ENCODE results near the gene SERPINB10. TPM values are rescaled to one million over a fixed set of nuclear protein-coding genes. Genes with fewer than 3 reads are reported as not detected.

The SERPINB10 gene
- total RNA-seq, 2 experiments from 2014 or later, result not detected

- no peak overlapping the region for H3K27ac Mint-ChIP-seq
- POLR2A ChIA-PET, result no interaction called here
- H3K9me3 Mint-ChIP-seq, result no peaks in the 10 kb centered on the region
- CTCF ChIA-PET, result no interaction called here
- no peaks in the 10 kb centered on the region for H3K27me3 Mint-ChIP-seq
- DNase-seq, result no peak
- H3K4me1 Mint-ChIP-seq, result peaks cover 12% of the 10 kb centered on the region
- peaks cover 1% of the 10 kb centered on the region for H3K36me3 Mint-ChIP-seq (ENCODE audit: low read depth)
- H3K4me3 Mint-ChIP-seq, result no peak overlapping the region
Measured at GRCh38 chr18:63980896-63981460, 73.2 kb downstream of the SERPINB10 start.

DNA sequence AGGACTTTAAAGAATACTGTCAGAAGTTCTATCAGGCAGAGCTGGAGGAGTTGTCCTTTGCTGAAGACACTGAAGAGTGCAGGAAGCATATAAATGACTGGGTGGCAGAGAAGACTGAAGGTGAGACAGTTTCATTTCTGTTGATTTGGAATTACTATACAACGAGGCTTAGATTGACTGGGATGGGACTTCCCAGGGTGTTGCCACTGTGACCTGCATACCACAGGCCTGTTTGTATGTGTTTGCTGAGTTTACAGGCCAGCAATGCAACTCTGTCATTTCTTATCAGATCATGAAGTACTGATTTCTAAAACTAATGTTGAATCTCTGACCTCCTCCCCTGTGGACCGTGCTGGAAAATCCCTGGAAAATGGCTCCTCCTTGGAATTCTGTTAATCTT is 74.0 kb downstream of the SERPINB10 start:
- peaks cover 1% of the 10 kb centered on the region for H3K36me3 Mint-ChIP-seq (ENCODE audit: low read depth)
- POLR2A ChIA-PET, result no interaction called here
- H3K9me3 Mint-ChIP-seq, result no peaks in the 10 kb centered on the region
- no peak overlapping the region for H3K4me3 Mint-ChIP-seq
- H3K27me3 Mint-ChIP-seq, result no peaks in the 10 kb centered on the region
- no peak for DNase-seq
- H3K4me1 Mint-ChIP-seq, result peaks cover 12% of the 10 kb centered on the region
- CTCF ChIA-PET, result no interaction called here
- H3K27ac Mint-ChIP-seq, result no peak overlapping the region

- Mint-ChIP-seq H3K9me3 (no peaks in the 10 kb centered on the region), H3K36me3 (ENCODE audit: low read depth) (peaks cover 1% of the 10 kb centered on the region), H3K4me3 (no peak overlapping the region), H3K27ac (no peak overlapping the region), H3K4me1 (peaks cover 12% of the 10 kb centered on the region), H3K27me3 (no peaks in the 10 kb centered on the region)
- ChIA-PET CTCF (no interaction called here), POLR2A (no interaction called here)
- no peak for DNase-seq
Measured at GRCh38 chr18:63982361-63982760, 74.6 kb downstream of the SERPINB10 start.

Other genes starting within 250 kb of the SERPINB10 start
- gene SERPINB3, start 246.1 kb upstream of the SERPINB10 start, total RNA-seq, result not detected
- not detected for gene SERPINB11, start 205.0 kb upstream of the SERPINB10 start, total RNA-seq
- gene SERPINB7, start 132.5 kb upstream of the SERPINB10 start, total RNA-seq, result not detected
- not detected for gene SERPINB2, start 20.3 kb upstream of the SERPINB10 start, total RNA-seq
- 1 to 10 TPM in 1 of 2 experiments, under 1 TPM in 1; 0.94 to 1.0 TPM for gene HMSD, start 41.3 kb downstream of the SERPINB10 start, total RNA-seq
- 1 to 10 TPM; 5.3 to 6.1 TPM for gene SERPINB8, start 62.1 kb downstream of the SERPINB10 start, total RNA-seq
- not detected for gene LINC00305, start 241.1 kb downstream of the SERPINB10 start, total RNA-seq